ENCODE results near the gene IFNL2. TPM values are rescaled to one million over a fixed set of nuclear protein-coding genes. Genes with fewer than 3 reads are reported as not detected.
"Not testable (repeated sequence)": the region's sequence is repeated elsewhere in the genome, so short reads cannot be mapped to it uniquely, and the experiment has no call there.

IFNL2 gene
- total and polyA plus RNA-seq, 4 donors: not detected

DNA sequence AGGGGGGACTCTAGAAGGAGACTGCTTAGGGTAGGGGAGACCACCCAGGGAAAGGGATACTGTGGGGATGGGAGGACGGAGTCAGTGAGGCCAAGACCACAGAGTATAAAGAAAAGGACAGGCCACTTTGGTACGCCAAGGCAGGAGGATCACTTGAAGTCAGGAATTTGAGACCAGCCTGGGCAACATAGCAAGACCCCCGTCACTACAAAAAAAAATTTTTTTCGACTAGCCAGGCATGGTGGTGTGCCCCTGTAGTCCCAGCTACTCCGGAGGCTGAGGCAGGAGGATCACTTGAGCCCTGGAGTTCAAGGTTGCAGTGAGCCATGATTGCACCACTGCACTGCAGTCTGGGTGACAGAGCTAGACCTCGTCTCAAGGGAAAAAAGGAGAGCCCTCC is 30.0 kb upstream of the IFNL2 start:
- Histone ChIP-seq H3K27ac (ENCODE audit: low read depth in 1 of 2, low read length in 2 of 2) (no peak overlapping the region), H3K27me3 (ENCODE audit: control insufficient read depth in 1 of 2, insufficient read depth in 2 of 2, low read length in 1 of 2) (no peaks in the 10 kb centered on the region), H3K4me3 (ENCODE audit: low read length in 2 of 2) (no peak overlapping the region), H3K9me3 (ENCODE audit: control insufficient read depth, low read length) (no peaks in the 10 kb centered on the region), H3K4me1 (ENCODE audit: control insufficient read depth in 1 of 2, insufficient read depth in 2 of 2, low read length in 2 of 2) (no peaks in the 10 kb centered on the region), H3K36me3 (ENCODE audit: control insufficient read depth in 1 of 2, insufficient read depth in 2 of 2, low read length in 1 of 2) (no peaks in the 10 kb centered on the region)
- DNase-seq: no peak
- intact Hi-C loops (cut with DNase I): no loop called here
- WGBS, 2 donors: 85 to 87% methylated on average over 6 of the region's 6 CpGs
- no peak for ATAC-seq (ENCODE audit: low FRiP score)

- WGBS, 2 donors: 82 to 87% methylated on average over 6 of the region's 6 CpGs
- Histone ChIP-seq H3K36me3 (ENCODE audit: control insufficient read depth in 1 of 2, insufficient read depth in 2 of 2, low read length in 1 of 2) (no peaks in the 10 kb centered on the region), H3K27me3 (ENCODE audit: control insufficient read depth in 1 of 2, insufficient read depth in 2 of 2, low read length in 1 of 2) (no peaks in the 10 kb centered on the region), H3K4me1 (ENCODE audit: control insufficient read depth in 1 of 2, insufficient read depth in 2 of 2, low read length in 2 of 2) (no peaks in the 10 kb centered on the region), H3K9me3 (ENCODE audit: control insufficient read depth, low read length) (no peaks in the 10 kb centered on the region), H3K27ac (ENCODE audit: low read depth in 1 of 2, low read length in 2 of 2) (no peak overlapping the region), H3K4me3 (ENCODE audit: low read length in 2 of 2) (no peak overlapping the region)
- ATAC-seq (ENCODE audit: low FRiP score) (no peak), DNase-seq (no peak)
- intact Hi-C loops (cut with DNase I): no loop called here
Measured at GRCh38 chr19:39238944-39239343, 29.3 kb upstream of the IFNL2 start.

DNA sequence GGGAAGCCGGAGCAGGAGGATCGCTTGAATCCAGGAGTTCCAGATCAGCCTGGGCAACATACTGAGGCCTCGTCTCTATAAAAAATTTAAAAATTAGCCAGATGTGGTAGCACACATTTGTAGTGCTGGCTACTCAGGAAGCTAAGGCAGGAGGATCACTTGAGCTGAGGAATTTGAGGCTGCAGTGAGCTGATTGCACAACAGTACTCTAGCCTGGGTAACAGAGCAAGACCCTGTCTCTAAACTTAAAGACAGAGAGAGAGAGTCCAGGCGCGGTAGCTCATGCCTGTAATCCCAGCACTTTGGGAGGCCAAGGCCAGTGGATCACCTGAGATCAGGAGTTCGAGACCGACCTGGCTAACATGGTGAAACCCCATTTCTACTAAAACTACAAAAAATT is 27.8 kb upstream of the IFNL2 start:
- intact Hi-C loops (cut with DNase I): no loop called here
- no peak for DNase-seq
- no peak for ATAC-seq (ENCODE audit: low FRiP score)
- Histone ChIP-seq H3K27me3 (ENCODE audit: control insufficient read depth in 1 of 2, insufficient read depth in 2 of 2, low read length in 1 of 2) (no peaks in the 10 kb centered on the region), H3K4me3 (ENCODE audit: low read length in 2 of 2) (no peak overlapping the region), H3K4me1 (ENCODE audit: control insufficient read depth in 1 of 2, insufficient read depth in 2 of 2, low read length in 2 of 2) (no peaks in the 10 kb centered on the region), H3K27ac (ENCODE audit: low read depth in 1 of 2, low read length in 2 of 2) (no peak overlapping the region), H3K36me3 (ENCODE audit: control insufficient read depth in 1 of 2, insufficient read depth in 2 of 2, low read length in 1 of 2) (no peaks in the 10 kb centered on the region), H3K9me3 (ENCODE audit: control insufficient read depth, low read length) (no peaks in the 10 kb centered on the region)
- WGBS, 2 donors: 93 to 94% methylated on average over 7 of the region's 7 CpGs

DNA sequence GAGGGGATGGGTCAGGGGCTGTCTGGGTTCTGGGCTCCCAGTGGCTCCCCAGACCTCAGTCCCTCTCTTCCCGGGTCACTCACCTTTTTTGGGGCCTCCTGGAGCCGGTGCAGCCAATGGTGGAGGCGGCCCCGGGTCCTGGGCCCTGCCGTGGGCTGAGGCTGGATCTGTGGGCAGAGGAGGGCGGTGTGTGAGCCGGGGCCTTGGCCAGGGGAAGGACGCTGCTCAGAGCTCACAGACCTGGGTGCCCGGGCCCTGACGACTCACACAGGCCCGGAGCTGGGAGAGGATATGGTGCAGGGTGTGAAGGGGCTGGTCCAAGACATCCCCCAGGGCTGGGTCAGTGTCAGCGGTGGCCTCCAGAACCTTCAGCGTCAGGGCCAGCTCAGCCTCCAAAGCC is 24.5 kb upstream of the IFNL2 start:
- H3K9me3 ChIP-seq (ENCODE audit: control insufficient read depth, low read length); H3K4me1 ChIP-seq (ENCODE audit: control insufficient read depth in 1 of 2, insufficient read depth in 2 of 2, low read length in 2 of 2); H3K27ac ChIP-seq (ENCODE audit: low read depth in 1 of 2, low read length in 2 of 2); DNase-seq; H3K27me3 ChIP-seq (ENCODE audit: control insufficient read depth in 1 of 2, insufficient read depth in 2 of 2, low read length in 1 of 2); ATAC-seq (ENCODE audit: low FRiP score); H3K36me3 ChIP-seq (ENCODE audit: control insufficient read depth in 1 of 2, insufficient read depth in 2 of 2, low read length in 1 of 2); intact Hi-C loops (cut with DNase I); H3K4me3 ChIP-seq (ENCODE audit: low read length in 2 of 2): not testable (repeated sequence)
- 69 to 77% methylated on average over 8 to 13 of the region's 13 CpGs for WGBS, 2 donors

- H3K36me3 ChIP-seq (ENCODE audit: control insufficient read depth in 1 of 2, insufficient read depth in 2 of 2, low read length in 1 of 2); H3K27me3 ChIP-seq (ENCODE audit: control insufficient read depth in 1 of 2, insufficient read depth in 2 of 2, low read length in 1 of 2); H3K27ac ChIP-seq (ENCODE audit: low read depth in 1 of 2, low read length in 2 of 2); H3K4me1 ChIP-seq (ENCODE audit: control insufficient read depth in 1 of 2, insufficient read depth in 2 of 2, low read length in 2 of 2); DNase-seq; H3K9me3 ChIP-seq (ENCODE audit: control insufficient read depth, low read length); intact Hi-C loops (cut with DNase I); ATAC-seq (ENCODE audit: low FRiP score); H3K4me3 ChIP-seq (ENCODE audit: low read length in 2 of 2): not testable (repeated sequence)
- 77% methylated on average over 7 to 12 of the region's 12 CpGs for WGBS, 2 donors
Measured at GRCh38 chr19:39244410-39245100, 23.6 kb upstream of the IFNL2 start, which contains the start of gene IFNL3. IFNL3 (minus strand) TSS chr19:39245006; CDS start chr19:39244967, 39 bp downstream.

DNA sequence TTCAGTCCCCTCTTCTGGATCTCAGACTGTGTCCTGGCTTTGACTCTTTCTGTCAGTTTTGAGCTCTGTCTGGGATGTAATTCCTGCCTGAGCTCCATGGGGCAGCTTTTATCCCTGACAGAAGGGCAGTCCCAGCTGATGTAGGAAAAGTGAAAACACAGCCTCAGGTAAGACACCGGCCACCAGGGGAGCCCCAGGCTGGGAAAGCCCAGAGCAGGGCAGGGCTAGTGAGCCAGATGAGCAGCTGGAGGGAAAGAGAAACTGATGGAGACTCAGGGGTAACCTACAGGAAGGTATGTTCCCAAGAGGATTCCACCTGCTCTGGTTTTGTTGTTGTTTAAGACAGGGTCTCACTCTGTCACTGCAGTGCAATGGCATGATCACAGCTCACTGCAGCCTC is 23.0 kb upstream of the IFNL2 start:
- ATAC-seq (ENCODE audit: low FRiP score); H3K4me3 ChIP-seq (ENCODE audit: low read length in 2 of 2): not testable (repeated sequence)
- WGBS, 2 donors: no CpG with 5 or more reads among the region's 1 CpG

DNA sequence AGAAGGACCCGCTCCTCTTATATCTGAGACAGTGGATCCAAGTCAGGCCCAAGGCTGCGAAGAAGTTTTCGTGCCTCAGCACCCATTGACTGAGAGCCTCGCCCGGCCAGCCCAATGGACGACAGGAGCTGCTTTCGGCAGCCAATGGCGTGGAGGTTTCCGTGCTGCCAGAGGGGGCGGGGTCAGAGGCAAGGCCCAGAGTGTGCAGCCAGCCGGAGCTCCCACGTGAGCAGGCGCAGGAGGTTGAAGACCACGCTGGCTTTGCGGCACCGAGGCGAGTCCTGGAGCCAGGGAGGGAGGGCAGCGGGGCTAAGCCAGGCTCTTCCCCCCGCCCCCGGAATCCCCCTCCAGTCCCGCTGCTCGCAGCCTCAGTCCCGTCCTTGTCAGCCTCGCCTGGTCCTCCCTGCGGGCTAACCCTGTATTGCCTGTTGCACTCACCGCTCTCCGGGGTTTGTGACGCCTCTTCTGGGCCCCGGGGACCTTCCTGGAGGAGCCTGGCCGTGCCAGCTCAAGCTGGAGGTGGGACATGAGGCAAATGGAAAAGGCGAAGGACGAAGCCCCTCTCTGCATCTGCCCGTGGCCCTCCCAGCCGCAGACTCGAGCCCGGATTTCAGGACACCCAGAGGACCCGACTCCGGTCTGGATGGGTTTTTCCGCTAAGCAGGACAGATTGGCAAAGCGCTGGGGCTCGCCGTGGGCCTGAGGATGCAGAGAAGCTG is 21.1 kb upstream of the IFNL2 start:
- Histone ChIP-seq H3K4me3 (ENCODE audit: low read length in 2 of 2) (no peak overlapping the region), H3K4me1 (ENCODE audit: control insufficient read depth in 1 of 2, insufficient read depth in 2 of 2, low read length in 2 of 2) (no peaks in the 10 kb centered on the region), H3K36me3 (ENCODE audit: control insufficient read depth in 1 of 2, insufficient read depth in 2 of 2, low read length in 1 of 2) (no peaks in the 10 kb centered on the region), H3K27ac (ENCODE audit: low read depth in 1 of 2, low read length in 2 of 2) (no peak overlapping the region), H3K27me3 (ENCODE audit: control insufficient read depth in 1 of 2, insufficient read depth in 2 of 2, low read length in 1 of 2) (no peaks in the 10 kb centered on the region), H3K9me3 (ENCODE audit: control insufficient read depth, low read length) (no peaks in the 10 kb centered on the region)
- WGBS, 2 donors: 12 to 13% methylated on average over 36 to 42 of the region's 42 CpGs
- peak; percentile 22 for ATAC-seq (ENCODE audit: low FRiP score)
- intact Hi-C loops (cut with DNase I): no loop called here
- DNase-seq: no peak

More for the DNA sequence above, 23.0 kb upstream of the IFNL2 start:
- intact Hi-C loops (cut with DNase I); H3K9me3 ChIP-seq (ENCODE audit: control insufficient read depth, low read length); H3K36me3 ChIP-seq (ENCODE audit: control insufficient read depth in 1 of 2, insufficient read depth in 2 of 2, low read length in 1 of 2); H3K27ac ChIP-seq (ENCODE audit: low read depth in 1 of 2, low read length in 2 of 2); DNase-seq; H3K4me1 ChIP-seq (ENCODE audit: control insufficient read depth in 1 of 2, insufficient read depth in 2 of 2, low read length in 2 of 2); H3K27me3 ChIP-seq (ENCODE audit: control insufficient read depth in 1 of 2, insufficient read depth in 2 of 2, low read length in 1 of 2): not testable (repeated sequence)

DNA sequence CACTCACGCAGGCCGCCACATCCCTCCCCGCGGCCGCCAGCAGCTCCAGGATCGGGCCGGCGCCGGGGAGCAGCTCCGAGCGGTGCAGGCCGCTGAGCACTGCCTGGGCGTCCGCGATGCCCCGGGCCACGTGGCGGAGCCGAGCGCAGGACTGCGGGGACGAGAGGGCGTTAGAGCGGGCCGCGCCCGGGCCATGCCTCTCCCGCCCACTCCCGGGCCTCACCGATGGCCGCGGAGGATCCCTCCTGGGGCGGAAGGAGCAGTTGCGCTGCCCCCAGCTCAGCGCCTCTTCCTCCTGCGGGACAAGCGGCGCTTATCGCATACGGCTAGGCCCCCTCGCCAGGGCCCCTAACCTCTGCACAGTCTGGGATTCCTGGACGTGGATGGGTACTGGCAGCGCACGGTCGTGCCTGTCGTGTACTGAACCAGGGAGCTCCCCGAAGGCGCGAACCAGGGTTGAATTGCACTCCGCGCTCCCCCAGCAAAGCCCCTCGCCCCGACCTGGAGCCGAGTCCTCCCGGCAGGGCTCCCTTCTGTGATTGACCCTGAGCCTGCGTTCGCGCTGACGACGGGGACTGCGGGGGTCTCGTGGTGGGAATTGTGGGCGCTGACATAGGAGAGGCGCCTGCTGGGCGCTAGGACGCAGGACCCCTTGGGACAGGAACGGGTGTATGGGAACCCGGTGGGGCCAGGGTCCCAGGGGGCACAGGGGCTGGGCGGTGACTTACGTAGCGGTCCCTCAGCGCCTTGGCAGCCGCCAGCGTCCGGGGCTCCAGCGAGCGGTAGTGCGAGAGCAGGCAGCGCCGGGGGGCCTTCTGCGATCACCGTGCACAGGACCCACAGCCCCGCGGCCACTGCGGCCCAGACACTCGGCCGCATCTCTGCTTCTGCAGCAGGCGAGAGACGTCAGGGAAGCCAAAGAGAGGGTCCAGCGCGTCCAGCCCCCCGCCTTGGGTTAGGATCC is 20.2 kb upstream of the IFNL2 start:
- intact Hi-C loops (cut with DNase I): no loop called here
- no peaks in the 10 kb centered on the region for H3K27me3 ChIP-seq (ENCODE audit: control insufficient read depth in 1 of 2, insufficient read depth in 2 of 2, low read length in 1 of 2)
- H3K36me3 ChIP-seq (ENCODE audit: control insufficient read depth in 1 of 2, insufficient read depth in 2 of 2, low read length in 1 of 2): no peaks in the 10 kb centered on the region
- no peak overlapping the region for H3K4me3 ChIP-seq (ENCODE audit: low read length in 2 of 2)
- WGBS, 2 donors: 8% methylated on average over 59 to 92 of the region's 92 CpGs
- no peak overlapping the region for H3K27ac ChIP-seq (ENCODE audit: low read depth in 1 of 2, low read length in 2 of 2)
- peak; percentile 33 for ATAC-seq (ENCODE audit: low FRiP score)
- no peaks in the 10 kb centered on the region for H3K4me1 ChIP-seq (ENCODE audit: control insufficient read depth in 1 of 2, insufficient read depth in 2 of 2, low read length in 2 of 2)
- no peaks in the 10 kb centered on the region for H3K9me3 ChIP-seq (ENCODE audit: control insufficient read depth, low read length)
- DNase-seq: no peak
